ENCODE data around the gene KAT5.

GRCh38 chr11:65680192-65680743 lies 31.8 kb upstream of the KAT5 start:
- TF ChIP-seq CTCF (IDR thresholded peaks at IDR 0.05) (no peak), POLR2A (IDR thresholded peaks at IDR 0.05) (no peak), POLR2AphosphoS5 (IDR thresholded peaks at IDR 0.05) (no peak)
